Forelimb muscle (tissue), 1 donor: ENCODE data around the gene KLRK1. TPM values are rescaled to one million over a fixed set of nuclear protein-coding genes. Genes with fewer than 3 reads are reported as not detected.
A peak's percentile ranks its signal among the peaks of the same experiment; 100 is the strongest.
"Not testable (repeated sequence)": the region's sequence is repeated elsewhere in the genome, so short reads cannot be mapped to it uniquely, and the experiment has no call there.

Source experiments
- DNase-seq: peaks from one replicate; pipeline ENCODE4 v3.0.0-alpha.2; 2013; ENCODE audit warnings: low read depth
- polyA plus RNA-seq: library from polyadenylated mRNA; unstranded; fragments of 120-200 nt; gene quantifications from one replicate; pipeline ENCODE4 v1.2.1, GENCODE V29; 2013; ENCODE audit not compliant: insufficient read length

Gene KLRK1
- polyA plus RNA-seq, 1 donor: 0.58 TPM

DNA sequence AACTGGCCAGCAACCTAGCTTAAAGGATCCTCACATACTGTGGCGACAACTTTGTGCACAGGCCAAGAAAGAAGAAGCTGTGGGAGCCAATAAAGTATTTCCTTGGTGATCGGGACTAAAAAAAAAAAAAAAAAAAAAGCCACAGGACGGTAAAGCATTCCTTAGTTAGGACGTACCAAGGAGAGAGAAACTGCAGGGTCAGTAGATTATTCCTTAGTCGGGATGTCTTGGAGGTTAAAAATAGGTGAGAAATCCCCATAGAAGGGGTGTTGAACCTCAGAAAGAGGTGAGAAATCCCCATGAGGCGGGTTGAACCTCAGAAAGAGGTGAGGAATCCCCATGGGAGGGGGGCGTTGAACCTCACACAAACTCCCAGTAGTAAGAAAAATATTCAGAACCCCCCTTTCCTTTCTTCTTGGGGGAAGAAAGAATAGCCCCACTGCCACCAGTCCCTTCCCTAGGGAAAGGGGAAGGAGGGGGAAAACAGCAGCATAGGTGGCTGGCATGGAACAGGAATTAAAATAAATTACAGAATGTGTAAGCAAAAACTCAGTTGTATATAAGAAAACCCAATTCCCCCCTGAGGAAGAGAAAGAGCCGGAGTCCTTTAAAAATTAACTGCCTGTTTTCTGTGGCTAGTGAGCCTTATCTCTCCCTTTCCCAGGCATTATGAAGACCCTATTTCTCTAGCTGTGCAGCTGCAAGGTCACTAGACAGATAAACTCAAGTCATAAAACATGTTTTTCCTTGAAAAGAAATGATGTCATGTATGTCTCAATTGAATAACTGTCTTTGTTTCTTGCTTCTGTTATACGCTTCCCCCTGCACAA lies 26.8 kb downstream of the KLRK1 start:
- no peak for DNase-seq

DNA sequence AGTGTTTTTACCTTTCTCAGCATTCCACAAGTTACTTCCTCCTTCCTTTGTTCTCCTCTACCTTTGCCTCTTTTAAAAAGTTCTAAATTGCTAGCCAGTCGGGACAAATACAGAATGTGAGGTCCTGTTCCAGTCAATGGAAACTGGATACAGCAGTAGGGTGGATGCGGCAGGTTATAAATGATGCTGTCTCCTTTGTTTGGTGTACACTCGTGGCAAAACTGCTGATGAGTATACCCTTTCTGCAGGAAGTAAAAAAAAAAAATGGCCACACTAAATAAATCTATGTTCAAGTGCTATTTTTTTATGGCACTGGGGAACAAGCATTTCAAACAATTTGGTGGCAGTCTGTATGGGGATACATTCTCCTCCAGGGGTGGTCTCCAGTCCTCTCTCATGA lies 27.5 kb downstream of the KLRK1 start:
- no peak for DNase-seq

DNA sequence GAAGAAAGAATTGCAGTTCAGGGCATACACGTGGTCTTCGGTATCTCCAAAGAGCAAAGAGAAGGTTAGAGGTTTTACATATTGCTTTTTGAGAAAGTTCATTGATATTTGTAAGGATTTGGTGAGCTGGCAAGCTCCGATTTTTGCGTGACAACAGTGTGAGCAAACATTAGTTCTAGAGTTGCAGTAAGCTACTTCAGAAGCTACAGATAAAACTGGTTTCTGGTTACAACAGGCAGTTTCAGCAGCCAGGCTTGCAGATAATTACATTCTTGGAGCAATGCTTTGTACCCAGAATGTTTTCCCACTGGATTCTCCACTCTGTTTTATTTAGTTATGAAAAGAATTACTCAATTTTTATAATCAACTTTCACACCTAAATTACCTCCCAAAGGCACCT lies 28.2 kb downstream of the KLRK1 start:
- no peak for DNase-seq

DNA sequence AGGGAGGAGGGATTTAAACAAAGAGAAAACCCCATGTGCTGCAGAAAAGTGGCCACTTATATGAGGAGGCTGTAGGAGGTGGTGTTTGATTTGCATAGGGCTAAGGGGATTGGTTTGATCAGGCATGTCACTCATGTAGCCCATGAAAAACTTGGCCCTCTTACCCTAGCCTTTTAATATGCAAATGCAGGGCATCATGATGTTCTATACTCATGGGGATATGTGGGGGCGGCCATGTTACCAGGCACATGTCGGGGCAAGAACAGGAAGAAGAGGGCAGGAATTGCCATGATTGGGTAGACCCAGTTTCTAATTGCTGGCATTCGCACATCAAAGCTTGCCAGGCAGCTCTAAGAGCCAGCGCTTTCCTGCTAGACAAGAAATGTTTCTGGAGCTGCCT lies 28.8 kb downstream of the KLRK1 start:
- DNase-seq: no peak

DNA sequence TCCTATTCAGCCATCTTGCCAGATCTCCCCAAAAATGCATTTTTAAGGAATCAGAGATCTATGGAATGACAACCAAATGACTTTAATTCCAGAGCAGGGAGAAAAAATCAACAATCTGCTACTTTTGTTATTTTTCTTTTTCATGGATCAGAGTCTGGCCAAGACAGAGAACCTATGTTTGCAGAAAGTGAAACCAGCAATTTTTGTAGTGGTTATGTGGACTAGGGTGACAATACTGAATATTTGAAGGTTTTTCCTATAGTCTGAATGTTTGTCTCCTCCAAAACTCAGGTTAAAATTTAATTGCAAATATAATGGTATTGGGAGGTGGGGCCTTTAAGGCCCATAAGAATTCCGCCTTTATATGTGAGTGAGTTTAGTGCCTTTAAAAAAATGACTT lies 30.9 kb downstream of the KLRK1 start:
- no peak for DNase-seq

DNA sequence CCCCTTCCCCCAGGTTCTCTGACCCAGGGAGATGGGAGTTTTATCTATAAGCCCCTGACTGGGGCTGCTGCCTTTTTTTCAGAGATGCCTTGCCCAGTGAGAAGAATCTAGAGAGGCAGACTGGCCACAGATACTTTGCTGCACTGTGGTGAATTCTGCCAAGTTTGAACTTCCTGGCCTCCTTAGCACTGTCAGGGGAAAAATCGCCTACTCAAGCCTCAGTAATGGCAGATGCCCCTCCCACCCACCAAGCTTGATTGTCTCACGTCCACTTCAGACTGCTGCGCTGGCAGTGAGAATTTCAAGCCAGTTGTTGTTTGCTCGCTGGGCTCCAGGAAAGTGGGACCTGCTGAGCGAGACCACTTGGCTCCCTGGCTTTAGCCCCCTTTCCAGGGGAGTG lies 31.7 kb downstream of the KLRK1 start:
- no peak for DNase-seq

DNA sequence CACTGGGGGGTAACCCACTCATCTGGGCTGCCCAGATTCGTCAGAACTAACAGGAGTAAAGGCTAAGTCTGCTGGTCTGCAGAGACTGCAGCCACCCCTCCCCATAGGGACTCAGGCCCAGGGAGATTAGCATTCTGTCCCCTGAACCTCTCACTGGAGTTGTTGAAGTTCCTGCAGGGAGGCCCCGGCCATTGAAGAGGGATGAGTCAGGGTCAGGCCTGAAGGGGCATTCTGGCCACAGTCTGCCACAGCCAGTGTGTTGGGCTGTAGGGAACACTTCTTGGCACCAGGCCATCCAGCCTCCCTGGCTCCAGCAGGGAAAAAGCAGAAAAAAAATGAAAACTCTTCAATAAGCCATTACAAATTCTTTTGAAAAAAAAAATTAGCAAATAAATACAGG lies 35.3 kb downstream of the KLRK1 start:
- no peak for DNase-seq

DNA sequence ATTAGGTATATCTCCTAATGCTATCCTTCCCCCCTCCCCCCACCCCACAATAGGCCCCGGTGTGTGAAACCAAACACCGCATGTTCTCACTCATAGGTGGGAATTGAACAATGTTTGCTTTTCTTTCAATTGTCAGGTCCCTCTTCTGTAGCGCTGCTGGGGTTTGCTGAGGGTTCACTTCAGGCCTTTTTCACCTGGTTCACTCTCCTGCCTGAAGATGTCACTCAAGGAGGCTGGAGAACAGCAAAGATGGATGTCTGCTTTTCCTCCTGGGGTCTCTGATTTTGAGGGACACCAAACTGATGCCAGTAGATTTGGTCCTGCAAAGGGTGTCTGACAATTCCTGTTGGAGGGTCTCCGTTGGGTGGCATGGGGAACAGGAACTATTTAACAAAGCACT lies 35.8 kb downstream of the KLRK1 start:
- DNase-seq: no peak

DNA sequence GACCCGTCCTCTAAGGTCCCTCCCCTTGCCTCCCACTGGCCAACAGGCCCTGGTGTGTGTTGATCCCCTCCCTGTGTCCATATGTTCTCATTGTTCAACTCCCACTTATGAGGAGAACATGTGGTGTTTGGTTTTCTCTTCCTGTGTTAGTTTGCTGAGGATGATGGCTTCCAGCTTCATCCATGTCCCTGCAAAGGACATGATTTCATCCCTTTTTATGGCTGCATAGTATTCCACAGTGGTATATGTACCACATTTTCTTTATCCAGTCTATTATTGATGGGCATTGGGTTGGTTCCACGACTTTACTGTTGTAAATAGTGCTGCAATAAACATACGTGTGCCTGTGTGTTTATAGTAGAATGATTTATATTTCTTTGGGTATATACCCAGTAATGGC lies 38.4 kb downstream of the KLRK1 start:
- not testable (repeated sequence) for DNase-seq

DNA sequence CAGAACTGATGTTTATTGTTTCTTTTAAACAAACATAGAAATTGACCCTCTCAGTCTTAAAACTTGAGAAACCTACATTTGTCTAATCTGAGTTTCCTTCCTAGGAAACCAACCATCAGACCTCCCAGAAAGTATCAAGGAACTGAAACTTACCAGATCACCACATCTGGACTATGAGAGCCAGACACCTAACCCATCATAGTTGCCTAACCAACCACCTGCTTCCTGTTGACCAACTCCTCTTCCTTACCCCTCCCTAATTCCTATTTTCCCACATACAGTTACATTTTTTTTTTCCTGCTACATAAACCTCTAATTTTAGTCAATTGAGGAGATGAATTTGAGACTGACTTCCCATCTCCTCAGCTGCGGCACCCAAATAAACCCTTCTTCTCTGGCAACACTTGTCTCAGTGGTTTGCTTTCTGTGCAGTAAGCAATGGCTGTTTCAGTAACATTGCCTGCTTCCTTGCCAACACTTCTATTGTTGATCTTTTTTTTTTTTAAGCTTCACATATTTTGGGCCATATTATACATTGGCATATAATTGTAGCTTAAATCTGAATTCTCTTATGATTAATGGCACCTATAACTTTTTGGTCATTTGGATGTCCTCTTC lies 47.8 kb downstream of the KLRK1 start:
- no peak for DNase-seq

DNA sequence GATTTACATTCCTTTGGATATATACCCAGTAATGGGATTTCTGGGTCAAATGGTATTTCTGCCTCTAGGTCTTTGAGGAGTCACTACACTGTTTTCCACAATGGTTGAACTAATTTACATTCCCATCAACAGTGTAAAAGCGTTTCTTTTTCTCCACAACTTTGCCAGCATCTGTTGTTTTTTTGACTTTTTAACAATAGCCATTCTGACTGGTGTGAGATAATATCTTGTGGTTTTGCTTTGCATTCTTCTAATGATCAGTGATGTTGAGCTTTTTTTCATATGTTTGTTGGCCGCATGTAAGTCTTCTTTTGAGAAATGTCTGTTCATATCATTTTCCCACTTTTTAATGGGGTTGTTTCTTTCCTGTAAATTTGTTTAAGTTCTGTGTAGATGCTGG lies 48.9 kb downstream of the KLRK1 start:
- DNase-seq: not testable (repeated sequence)

DNA sequence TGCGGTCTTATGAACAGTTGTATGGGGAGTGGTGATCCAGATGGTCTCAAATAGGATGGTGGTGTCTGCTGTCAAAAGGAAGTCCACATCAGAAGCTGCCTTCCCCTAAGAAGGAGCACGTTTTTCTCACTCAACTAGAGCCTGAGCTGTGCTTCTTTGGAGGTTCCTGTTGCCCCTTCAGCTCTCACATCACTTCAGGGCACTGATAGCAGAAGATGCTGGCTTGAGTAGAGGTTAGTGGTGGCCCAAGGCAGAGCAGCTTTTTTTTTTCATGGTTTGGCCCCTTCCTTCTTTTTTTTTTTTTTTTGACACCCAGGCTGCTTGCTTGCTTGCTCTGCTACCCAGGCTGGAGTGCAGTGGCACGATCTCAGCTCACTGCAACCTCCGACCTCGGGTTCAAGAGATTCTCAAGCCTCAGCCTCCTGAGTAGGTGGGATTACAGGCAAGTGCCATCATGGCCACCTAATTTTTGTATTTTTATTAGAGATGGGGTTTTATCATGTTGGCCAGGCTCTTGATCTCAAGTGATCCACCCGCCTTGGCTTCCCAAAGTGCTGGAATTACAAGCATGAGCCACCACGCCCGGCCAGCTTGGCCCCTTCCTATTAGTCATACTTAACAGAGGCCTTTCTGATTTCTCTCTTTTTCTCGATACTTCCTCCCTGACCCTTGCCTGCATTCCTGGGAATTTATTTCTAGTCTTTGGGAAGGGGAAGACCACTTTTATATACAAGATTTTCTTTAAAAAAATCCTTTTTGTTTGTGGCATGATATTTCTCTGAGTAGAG lies 50.6 kb downstream of the KLRK1 start:
- DNase-seq: no peak

DNA sequence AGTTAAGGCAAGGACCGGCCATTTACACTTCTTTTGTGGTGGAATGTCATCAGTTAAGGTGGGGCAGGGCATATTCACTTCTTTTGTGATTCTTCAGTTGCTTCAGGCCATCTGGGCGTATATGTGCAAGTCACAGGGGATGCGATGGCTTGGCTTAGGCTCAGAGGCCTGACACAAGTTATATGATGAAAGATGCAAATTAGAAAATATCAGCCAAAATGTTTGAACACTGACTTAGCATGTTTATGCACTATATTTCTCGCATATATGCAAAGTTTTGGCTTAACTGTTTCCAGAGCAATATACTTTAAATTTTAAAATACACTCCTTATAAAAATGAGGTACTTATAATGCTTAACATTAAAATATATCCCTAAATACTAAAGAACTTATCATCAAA lies 51.4 kb downstream of the KLRK1 start:
- not testable (repeated sequence) for DNase-seq

DNA sequence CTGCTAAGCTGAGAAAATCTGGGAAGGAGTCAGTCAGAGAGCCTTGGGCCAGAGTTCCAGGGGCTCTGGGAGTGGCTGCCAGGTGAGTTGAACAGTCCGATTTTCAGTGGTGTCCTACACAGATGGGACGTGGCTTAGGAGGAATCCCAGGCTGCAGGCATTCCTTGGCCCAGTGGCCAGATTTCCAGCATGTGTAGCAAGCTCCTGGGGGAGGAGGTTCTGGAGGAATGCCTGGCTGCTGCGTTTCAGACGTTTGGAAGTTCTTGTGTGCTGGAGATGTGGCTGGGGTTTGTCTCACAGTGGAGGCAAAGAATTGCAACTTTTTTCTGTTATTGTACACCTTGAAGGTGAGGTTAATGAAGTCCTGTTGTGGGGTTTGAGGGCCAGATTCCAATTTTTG lies 53.6 kb downstream of the KLRK1 start:
- not testable (repeated sequence) for DNase-seq

DNA sequence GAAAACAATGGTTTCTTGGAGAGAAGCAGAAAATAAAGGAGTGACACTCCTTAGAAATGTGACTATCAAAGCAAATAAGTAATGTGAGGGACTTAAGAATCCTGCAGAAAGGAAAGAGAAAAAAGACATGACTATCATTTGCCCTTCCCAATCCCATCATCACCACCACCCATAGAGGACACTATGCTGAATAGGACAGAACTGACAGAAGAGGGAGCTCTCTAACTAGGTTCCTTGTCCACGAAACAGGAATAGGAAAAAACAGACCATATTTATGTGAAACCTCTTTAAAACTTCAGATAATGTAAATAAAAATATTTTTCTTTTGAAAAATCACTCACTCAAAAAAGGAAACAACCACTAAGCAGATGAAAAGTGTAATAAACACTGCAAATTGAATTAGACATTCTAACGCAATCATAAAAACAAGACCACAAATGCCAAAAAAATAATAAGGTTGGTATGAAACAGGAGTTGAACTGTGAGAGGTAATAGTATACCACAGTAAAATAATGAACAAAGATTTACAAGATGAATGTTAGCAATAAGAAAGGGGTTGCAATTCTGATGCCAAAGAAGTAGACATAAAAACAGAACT lies 58.1 kb downstream of the KLRK1 start:
- DNase-seq: peak; percentile 40

DNA sequence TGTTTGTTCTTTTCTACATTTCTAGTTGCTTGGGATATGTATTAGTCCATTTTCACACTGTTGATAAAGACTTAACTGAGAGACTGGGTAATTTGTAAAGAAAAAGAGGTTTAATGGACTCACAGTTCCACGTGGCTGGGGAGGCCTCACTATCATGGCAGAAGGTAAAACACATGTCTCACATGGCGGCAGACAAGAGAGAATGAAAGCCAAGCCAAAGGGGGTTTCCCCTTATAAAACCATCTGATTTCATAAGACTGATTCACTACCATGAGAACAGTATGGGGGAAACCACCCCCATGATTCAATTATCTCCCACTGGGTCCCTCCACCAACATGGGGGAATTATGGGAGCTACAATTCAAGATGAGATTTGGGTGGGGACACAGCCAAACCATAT lies 61.1 kb downstream of the KLRK1 start:
- DNase-seq: not testable (repeated sequence)

Other genes with a start within 250 kb of the KLRK1 start
- gene OLR1, start 217.9 kb downstream of the KLRK1 start, polyA plus RNA-seq: 0.76 TPM
- 0.09 TPM for gene TMEM52B, start 211.0 kb downstream of the KLRK1 start, polyA plus RNA-seq
- gene GABARAPL1, start 177.2 kb downstream of the KLRK1 start, polyA plus RNA-seq: 22.2 TPM
- gene KLRD1, start 82.2 kb downstream of the KLRK1 start, polyA plus RNA-seq: 1.3 TPM
- gene KLRC4, start 19.7 kb upstream of the KLRK1 start, polyA plus RNA-seq: not detected
- gene KLRC3, start 30.6 kb upstream of the KLRK1 start, polyA plus RNA-seq: not detected
- gene KLRC2, start 46.0 kb upstream of the KLRK1 start, polyA plus RNA-seq: not detected
- 0.37 TPM for gene KLRC1, start 63.3 kb upstream of the KLRK1 start, polyA plus RNA-seq
- 3.1 TPM for gene EIF2S3B, start 115.8 kb upstream of the KLRK1 start, polyA plus RNA-seq
- gene MAGOHB, start 223.6 kb upstream of the KLRK1 start, polyA plus RNA-seq: 20.2 TPM